ENCODE results near the gene PODNL1.

DNA sequence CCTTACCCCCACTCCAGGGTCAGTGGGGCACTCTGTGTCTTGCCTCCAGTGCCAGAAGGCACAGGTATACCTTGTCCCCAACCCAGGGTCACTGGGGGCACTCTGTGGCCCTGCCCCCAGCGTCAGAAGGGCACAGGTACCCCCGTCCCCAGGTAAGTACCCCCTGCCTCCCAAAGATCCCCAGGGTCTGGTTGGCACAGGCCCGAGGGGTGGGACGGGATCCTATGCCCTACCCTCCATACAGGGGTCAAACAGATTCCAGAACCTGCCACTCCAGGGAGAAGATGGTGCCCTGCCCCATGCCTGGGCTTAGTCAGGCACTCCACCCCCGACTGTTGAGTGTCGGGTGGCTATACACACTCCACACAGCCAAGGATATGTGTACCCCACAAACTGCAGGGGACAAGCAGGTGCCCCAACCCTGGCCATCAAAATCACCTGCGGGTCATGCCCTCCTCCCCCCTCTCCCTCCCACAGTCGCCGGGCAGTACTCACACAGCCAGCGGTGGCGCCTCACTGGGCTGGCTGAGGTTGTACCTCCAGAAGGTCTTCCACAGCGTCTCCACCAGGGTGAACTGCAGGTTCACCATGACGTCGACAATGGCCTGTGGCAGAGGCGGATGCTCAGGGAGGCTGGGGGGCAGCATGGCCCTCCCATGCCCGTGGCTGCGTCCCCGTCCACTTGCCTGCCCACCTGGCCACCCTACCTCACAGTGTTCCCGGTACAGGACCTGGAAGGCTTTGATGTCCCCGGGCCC, 27.9 kb upstream of the PODNL1 start:
- TF ChIP-seq, protein P1, sequence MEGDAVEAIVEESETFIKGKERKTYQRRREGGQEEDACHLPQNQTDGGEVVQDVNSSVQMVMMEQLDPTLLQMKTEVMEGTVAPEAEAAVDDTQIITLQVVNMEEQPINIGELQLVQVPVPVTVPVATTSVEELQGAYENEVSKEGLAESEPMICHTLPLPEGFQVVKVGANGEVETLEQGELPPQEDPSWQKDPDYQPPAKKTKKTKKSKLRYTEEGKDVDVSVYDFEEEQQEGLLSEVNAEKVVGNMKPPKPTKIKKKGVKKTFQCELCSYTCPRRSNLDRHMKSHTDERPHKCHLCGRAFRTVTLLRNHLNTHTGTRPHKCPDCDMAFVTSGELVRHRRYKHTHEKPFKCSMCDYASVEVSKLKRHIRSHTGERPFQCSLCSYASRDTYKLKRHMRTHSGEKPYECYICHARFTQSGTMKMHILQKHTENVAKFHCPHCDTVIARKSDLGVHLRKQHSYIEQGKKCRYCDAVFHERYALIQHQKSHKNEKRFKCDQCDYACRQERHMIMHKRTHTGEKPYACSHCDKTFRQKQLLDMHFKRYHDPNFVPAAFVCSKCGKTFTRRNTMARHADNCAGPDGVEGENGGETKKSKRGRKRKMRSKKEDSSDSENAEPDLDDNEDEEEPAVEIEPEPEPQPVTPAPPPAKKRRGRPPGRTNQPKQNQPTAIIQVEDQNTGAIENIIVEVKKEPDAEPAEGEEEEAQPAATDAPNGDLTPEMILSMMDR (IDR thresholded peaks at IDR 0.05), result no peak
- TF ChIP-seq POLR2A (IDR thresholded peaks at IDR 0.05), result no peak
- TF ChIP-seq EP300 (IDR thresholded peaks at IDR 0.05), result no peak
- TF ChIP-seq POLR2AphosphoS5 (IDR thresholded peaks at IDR 0.05), result no peak

Data from upper lobe of left lung (tissue), 4 donors.